Smooth muscle cell (in vitro differentiated cells): ENCODE results near the gene DMRT3. TPM values are rescaled to one million over a fixed set of nuclear protein-coding genes. Genes with fewer than 3 reads are reported as not detected.

Source experiments
- DNase-seq: peaks from one replicate; lab custom pipeline; 2025; ENCODE audit not compliant: unreplicated experiment; lab: John Stamatoyannopoulos, UW
- H2AFZ ChIP-seq: fragments of 200-600 bp; sonication (generic); 2 replicates; pipeline ENCODE4 v1.6.0; 2016; ENCODE audit warnings: antibody characterized with exemption, low read depth, mild to moderate bottlenecking
- H3F3A ChIP-seq: fragments of 200-600 bp; sonication (generic); 2 replicates; pipeline ENCODE4 v1.6.0; 2017; ENCODE audit warnings: antibody characterized with exemption, low read depth
- H3K27ac ChIP-seq: fragments of 200-600 bp; sonication (generic); 2 replicates; pipeline ENCODE4 v1.5.1; 2016; ENCODE audit warnings: low read depth, mild to moderate bottlenecking
- H3K27me3 ChIP-seq: fragments of 200-600 bp; sonication (generic); 2 replicates; pipeline ENCODE4 v1.6.1; 2016; ENCODE audit warnings: low read depth, mild to moderate bottlenecking
- H3K36me3 ChIP-seq: fragments of 200-600 bp; sonication (generic); 2 replicates; pipeline ENCODE4 v1.5.1; 2016; ENCODE audit warnings: low read depth
- H3K4me1 ChIP-seq: fragments of 200-600 bp; sonication (generic); 2 replicates; pipeline ENCODE4 v1.5.1; 2016; ENCODE audit warnings: low read depth
- H3K4me2 ChIP-seq: fragments of 200-600 bp; sonication (generic); 2 replicates; pipeline ENCODE4 v1.6.0; 2016; ENCODE audit warnings: mild to moderate bottlenecking
- H3K4me3 ChIP-seq: fragments of 200-600 bp; sonication (generic); 2 replicates; pipeline ENCODE4 v1.5.1; 2016; ENCODE audit warnings: mild to moderate bottlenecking
- H3K79me2 ChIP-seq: fragments of 200-600 bp; sonication (generic); 2 replicates; pipeline ENCODE4 v1.6.0; 2016; ENCODE audit warnings: low read depth, mild to moderate bottlenecking
- H3K9ac ChIP-seq: fragments of 200-600 bp; sonication (generic); 2 replicates; pipeline ENCODE4 v1.6.0; 2016; ENCODE audit warnings: low read depth
- H3K9me3 ChIP-seq: fragments of 200-600 bp; sonication (generic); replicated peaks from 2 replicates; pipeline ENCODE4 v1.5.1; 2016; ENCODE audit warnings: low read depth
- H4K20me1 ChIP-seq: fragments of 200-600 bp; sonication (generic); 2 replicates; pipeline ENCODE4 v1.6.0; 2016; ENCODE audit warnings: low read depth
- CTCF ChIP-seq: fragments of 200-600 bp; sonication (generic); IDR thresholded peaks from 2 replicates; pipeline ENCODE4 v1.5.1; 2017; ENCODE audit warnings: borderline replicate concordance, mild to moderate bottlenecking, antibody characterized with exemption; ENCODE audit not compliant: insufficient read depth, poor library complexity, severe bottlenecking
- WGBS: methylation state at CpG from one replicate; pipeline ENCODE4 v1.1.7; 2016; ENCODE audit warnings: low lambda C conversion rate; 5-methylcytosine and 5-hydroxymethylcytosine counted together
- polyA plus RNA-seq: library from polyadenylated mRNA; unstranded; fragments of >200 nt; fragmentation: Nextera tagmentation; extraction: Ambion mirVana; gene quantifications from 2 replicates; pipeline ENCODE4 v1.2.1, GENCODE V29; 2016
- total RNA-seq: library from RNA; depleted of rRNA; stranded (reverse); fragments of >200 nt; gene quantifications from 2 replicates; pipeline ENCODE4 v1.2.3, GENCODE V29; 2014

The DMRT3 gene
- total and polyA plus RNA-seq, 2 experiments from 2014 or later, result not detected

GRCh38 chr9:982394-983230, 6.2 kb downstream of the DMRT3 start:
- TF ChIP-seq CTCF, result no peak
- WGBS, result 74% methylated on average over 15 of the region's 15 CpGs
- H4K20me1 ChIP-seq, result no peaks in the 10 kb centered on the region
- H3K4me2 ChIP-seq, result no peak overlapping the region
- no peak overlapping the region for H3K4me3 ChIP-seq
- no peaks in the 10 kb centered on the region for H3K36me3 ChIP-seq
- H3K79me2 ChIP-seq, result no peaks in the 10 kb centered on the region
- H2AFZ ChIP-seq, result no peak overlapping the region
- no peak overlapping the region for H3K9ac ChIP-seq
- H3F3A ChIP-seq, result no peaks in the 10 kb centered on the region
- DNase-seq, result no peak
- peaks cover 100% of the 10 kb centered on the region for H3K27me3 ChIP-seq
- H3K27ac ChIP-seq, result no peak overlapping the region
- H3K4me1 ChIP-seq, result no peaks in the 10 kb centered on the region
- H3K9me3 ChIP-seq, result no peaks in the 10 kb centered on the region

DNA sequence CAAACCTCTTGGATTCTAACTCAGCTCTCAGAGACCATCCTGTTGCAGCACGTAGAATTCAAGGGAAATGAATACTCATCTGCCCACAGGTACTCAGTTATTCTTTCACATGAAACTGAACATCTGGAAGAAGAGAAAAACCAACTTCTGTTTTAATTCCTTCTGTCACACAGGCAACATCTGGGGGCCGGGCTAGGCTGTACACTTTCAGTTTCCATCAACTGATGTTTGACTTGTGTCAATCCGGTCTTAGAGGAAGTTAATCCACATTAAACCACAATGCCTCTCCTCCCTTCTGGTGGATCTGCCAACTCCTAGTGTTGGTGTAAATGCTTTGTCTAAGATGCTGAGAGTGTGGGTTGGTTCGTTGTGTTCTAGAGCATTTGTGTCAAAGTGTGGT, 17.6 kb downstream of the DMRT3 start:
- H3K4me1 ChIP-seq, result no peaks in the 10 kb centered on the region
- H3K27me3 ChIP-seq, result peaks cover 25% of the 10 kb centered on the region
- DNase-seq, result no peak
- no peak overlapping the region for H3K27ac ChIP-seq
- H3F3A ChIP-seq, result no peaks in the 10 kb centered on the region
- WGBS, result 80% methylated on average over 4 of the region's 4 CpGs
- no peak overlapping the region for H3K9ac ChIP-seq
- no peaks in the 10 kb centered on the region for H3K79me2 ChIP-seq
- no peak overlapping the region for H3K4me3 ChIP-seq
- H3K36me3 ChIP-seq, result no peaks in the 10 kb centered on the region
- H4K20me1 ChIP-seq, result no peaks in the 10 kb centered on the region
- no peaks in the 10 kb centered on the region for H3K9me3 ChIP-seq
- no peak for TF ChIP-seq CTCF
- H3K4me2 ChIP-seq, result no peak overlapping the region
- no peak overlapping the region for H2AFZ ChIP-seq

GRCh38 chr9:995192-995591, 18.7 kb downstream of the DMRT3 start:
- Histone ChIP-seq H3K4me3 (no peak overlapping the region), H3K27ac (no peak overlapping the region), H3K27me3 (peaks cover 14% of the 10 kb centered on the region), H3F3A (no peaks in the 10 kb centered on the region), H2AFZ (no peak overlapping the region), H4K20me1 (no peaks in the 10 kb centered on the region), H3K9me3 (no peaks in the 10 kb centered on the region), H3K36me3 (no peaks in the 10 kb centered on the region), H3K4me1 (no peaks in the 10 kb centered on the region), H3K79me2 (no peaks in the 10 kb centered on the region), H3K9ac (no peak overlapping the region), H3K4me2 (no peak overlapping the region)
- 88% methylated on average over 4 of the region's 4 CpGs for WGBS
- no peak for DNase-seq
- no peak for TF ChIP-seq CTCF

DNA sequence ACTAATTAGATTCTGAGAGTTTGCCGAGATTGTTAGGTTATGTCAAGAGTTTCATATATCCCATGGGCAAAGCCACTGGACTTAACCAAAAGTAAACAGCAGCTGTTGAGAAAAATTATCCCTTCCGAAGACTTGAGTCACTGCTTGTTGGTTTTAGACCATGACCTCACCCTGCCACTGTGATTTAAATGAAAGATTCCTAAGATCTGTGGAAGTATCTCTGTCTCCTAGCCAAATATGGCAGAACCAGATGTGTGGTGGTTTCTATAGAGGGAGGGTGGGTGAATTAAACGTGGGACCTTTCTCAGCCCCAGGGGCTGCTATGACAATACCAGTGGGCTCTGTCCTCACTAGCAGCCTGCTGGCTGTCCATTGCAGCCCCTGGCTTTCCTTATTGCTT, 19.3 kb downstream of the DMRT3 start:
- H3K27ac ChIP-seq, result no peak overlapping the region
- no peak for TF ChIP-seq CTCF
- 25% methylated on average over 3 of the region's 3 CpGs for WGBS

More for the DNA sequence above, 19.3 kb downstream of the DMRT3 start:
- Histone ChIP-seq H3K27me3 (peaks cover 8% of the 10 kb centered on the region), H3K9me3 (no peaks in the 10 kb centered on the region), H3F3A (no peaks in the 10 kb centered on the region), H3K79me2 (no peaks in the 10 kb centered on the region), H3K4me1 (no peaks in the 10 kb centered on the region), H4K20me1 (no peaks in the 10 kb centered on the region), H3K36me3 (no peaks in the 10 kb centered on the region), H3K4me3 (no peak overlapping the region), H3K4me2 (no peak overlapping the region), H2AFZ (no peak overlapping the region), H3K9ac (no peak overlapping the region)
- no peak for DNase-seq
